ENCODE data around the gene FRMD8. TPM values are rescaled to one million over a fixed set of nuclear protein-coding genes. Genes with fewer than 3 reads are reported as not detected.

FRMD8 gene
- 10 to 100 TPM; 43.0 to 49.2 (median 44.9) TPM for total RNA-seq

- peaks cover 79% of the 10 kb centered on the region for H3K4me1 Mint-ChIP-seq (ENCODE audit: low read depth)
- peak within 1 kb of the TSS; percentile 94 for H3K4me3 Mint-ChIP-seq
- DNase-seq (peak; percentile 89), ATAC-seq (peak; percentile 42 to 53)
- no peaks in the 10 kb centered on the region for H3K27me3 Mint-ChIP-seq (ENCODE audit: low read depth)
- H3K36me3 Mint-ChIP-seq (ENCODE audit: insufficient read depth), result peaks cover 3% of the 10 kb centered on the region
- H3K9me3 Mint-ChIP-seq, result no peaks in the 10 kb centered on the region
These were observed at the start of gene FRMD8 for GRCh38 chr11:65386307-65387140. FRMD8 (plus strand) TSS chr11:65386637; CDS start chr11:65387037, 400 bp downstream.

- peaks cover 23% of the 10 kb centered on the region for H3K36me3 Mint-ChIP-seq (ENCODE audit: insufficient read depth)
These were observed 47.8 kb upstream of the FRMD8 start for GRCh38 chr11:65338676-65339075.

GRCh38 chr11:65340226-65340625 lies 46.2 kb upstream of the FRMD8 start:
- Mint-ChIP-seq H3K27me3 (ENCODE audit: low read depth) (no peaks in the 10 kb centered on the region), H3K36me3 (ENCODE audit: insufficient read depth) (peaks cover 32% of the 10 kb centered on the region), H3K9me3 (no peaks in the 10 kb centered on the region), H3K4me1 (ENCODE audit: low read depth) (peaks cover 26% of the 10 kb centered on the region), H3K4me3 (no peak overlapping the region)
- no peak for ATAC-seq
- no peak for DNase-seq

More at GRCh38 chr11:65338676-65339075, 47.8 kb upstream of the FRMD8 start:
- H3K9me3 Mint-ChIP-seq, result no peaks in the 10 kb centered on the region
- peaks cover 34% of the 10 kb centered on the region for H3K4me1 Mint-ChIP-seq (ENCODE audit: low read depth)
- ATAC-seq, result no peak
- no peak overlapping the region for H3K4me3 Mint-ChIP-seq
- no peak for DNase-seq
- no peaks in the 10 kb centered on the region for H3K27me3 Mint-ChIP-seq (ENCODE audit: low read depth)

- Mint-ChIP-seq H3K9me3 (no peaks in the 10 kb centered on the region), H3K4me3 (no peak overlapping the region), H3K4me1 (ENCODE audit: low read depth) (peaks cover 19% of the 10 kb centered on the region), H3K27me3 (ENCODE audit: low read depth) (no peaks in the 10 kb centered on the region), H3K36me3 (ENCODE audit: insufficient read depth) (peaks cover 40% of the 10 kb centered on the region)
- no peak for DNase-seq
- ATAC-seq, result no peak
These were observed 44.6 kb upstream of the FRMD8 start for GRCh38 chr11:65341856-65342255.

GRCh38 chr11:65351511-65351910 lies 34.9 kb upstream of the FRMD8 start:
- H3K4me1 Mint-ChIP-seq (ENCODE audit: low read depth), result peaks cover 11% of the 10 kb centered on the region
- no peak for ATAC-seq
- no peak for DNase-seq
- H3K4me3 Mint-ChIP-seq, result no peak overlapping the region
- H3K27me3 Mint-ChIP-seq (ENCODE audit: low read depth), result no peaks in the 10 kb centered on the region
- peaks cover 21% of the 10 kb centered on the region for H3K36me3 Mint-ChIP-seq (ENCODE audit: insufficient read depth)
- no peaks in the 10 kb centered on the region for H3K9me3 Mint-ChIP-seq

- DNase-seq, result no peak
- Mint-ChIP-seq H3K4me3 (no peak overlapping the region), H3K9me3 (no peaks in the 10 kb centered on the region), H3K27me3 (ENCODE audit: low read depth) (no peaks in the 10 kb centered on the region), H3K4me1 (ENCODE audit: low read depth) (peaks cover 11% of the 10 kb centered on the region), H3K36me3 (ENCODE audit: insufficient read depth) (peaks cover 19% of the 10 kb centered on the region)
- ATAC-seq, result no peak
These were observed 33.7 kb upstream of the FRMD8 start for GRCh38 chr11:65352783-65353182.

- DNase-seq, result no peak
- Mint-ChIP-seq H3K27me3 (ENCODE audit: low read depth) (no peaks in the 10 kb centered on the region), H3K4me1 (ENCODE audit: low read depth) (peaks cover 11% of the 10 kb centered on the region), H3K9me3 (no peaks in the 10 kb centered on the region), H3K36me3 (ENCODE audit: insufficient read depth) (peaks cover 19% of the 10 kb centered on the region), H3K4me3 (peak overlapping the region; percentile 71)
- no peak for ATAC-seq
These were observed 33.1 kb upstream of the FRMD8 start for GRCh38 chr11:65353376-65353775.

GRCh38 chr11:65353900-65354264 lies 32.6 kb upstream of the FRMD8 start:
- DNase-seq, result no peak
- no peak for ATAC-seq
- Mint-ChIP-seq H3K4me1 (ENCODE audit: low read depth) (peaks cover 11% of the 10 kb centered on the region), H3K27me3 (ENCODE audit: low read depth) (no peaks in the 10 kb centered on the region), H3K36me3 (ENCODE audit: insufficient read depth) (peaks cover 13% of the 10 kb centered on the region), H3K9me3 (no peaks in the 10 kb centered on the region), H3K4me3 (peak overlapping the region; percentile 71)

- Mint-ChIP-seq H3K27me3 (ENCODE audit: low read depth) (no peaks in the 10 kb centered on the region), H3K4me1 (ENCODE audit: low read depth) (peaks cover 11% of the 10 kb centered on the region), H3K9me3 (no peaks in the 10 kb centered on the region), H3K4me3 (peak within 1 kb of the TSS; percentile 81), H3K36me3 (ENCODE audit: insufficient read depth) (peaks cover 11% of the 10 kb centered on the region)
- DNase-seq, result peak; percentile 97
- peak; percentile 98 for ATAC-seq
These were observed 32.0 kb upstream of the FRMD8 start, which contains the start of gene TIGD3 for GRCh38 chr11:65354265-65355012. TIGD3 (plus strand) TSS chr11:65354751; CDS start chr11:65355809, 1,058 bp downstream.

- Mint-ChIP-seq H3K36me3 (ENCODE audit: insufficient read depth) (peaks cover 11% of the 10 kb centered on the region), H3K4me1 (ENCODE audit: low read depth) (peaks cover 11% of the 10 kb centered on the region), H3K27me3 (ENCODE audit: low read depth) (no peaks in the 10 kb centered on the region), H3K4me3 (peak overlapping the region; percentile 81), H3K9me3 (no peaks in the 10 kb centered on the region)
- DNase-seq (peak; percentile 60), ATAC-seq (peak; percentile 25 to 37)
These were observed 31.2 kb upstream of the FRMD8 start for GRCh38 chr11:65355013-65355775.

- H3K27me3 Mint-ChIP-seq (ENCODE audit: low read depth), result no peaks in the 10 kb centered on the region
- H3K36me3 Mint-ChIP-seq (ENCODE audit: insufficient read depth), result peaks cover 9% of the 10 kb centered on the region
- H3K4me3 Mint-ChIP-seq, result peak overlapping the region; percentile 81
- H3K4me1 Mint-ChIP-seq (ENCODE audit: low read depth), result peaks cover 11% of the 10 kb centered on the region
- DNase-seq (no peak), ATAC-seq (no peak)
- H3K9me3 Mint-ChIP-seq, result no peaks in the 10 kb centered on the region
These were observed 30.6 kb upstream of the FRMD8 start for GRCh38 chr11:65355776-65356393.

GRCh38 chr11:65356394-65356972 lies 30.0 kb upstream of the FRMD8 start:
- Mint-ChIP-seq H3K36me3 (ENCODE audit: insufficient read depth) (peaks cover 8% of the 10 kb centered on the region), H3K4me3 (peak overlapping the region; percentile 81), H3K27me3 (ENCODE audit: low read depth) (no peaks in the 10 kb centered on the region), H3K9me3 (no peaks in the 10 kb centered on the region), H3K4me1 (ENCODE audit: low read depth) (peaks cover 11% of the 10 kb centered on the region)
- no peak for ATAC-seq
- DNase-seq, result no peak

- Mint-ChIP-seq H3K27me3 (ENCODE audit: low read depth) (no peaks in the 10 kb centered on the region), H3K4me3 (no peak overlapping the region), H3K36me3 (ENCODE audit: insufficient read depth) (no peaks in the 10 kb centered on the region), H3K4me1 (ENCODE audit: low read depth) (peaks cover 15% of the 10 kb centered on the region), H3K9me3 (no peaks in the 10 kb centered on the region)
- no peak for ATAC-seq
- no peak for DNase-seq
These were observed 28.5 kb upstream of the FRMD8 start for GRCh38 chr11:65357856-65358356.
